ENCODE data around the gene STAMBPL1.

Gene STAMBPL1

DNA sequence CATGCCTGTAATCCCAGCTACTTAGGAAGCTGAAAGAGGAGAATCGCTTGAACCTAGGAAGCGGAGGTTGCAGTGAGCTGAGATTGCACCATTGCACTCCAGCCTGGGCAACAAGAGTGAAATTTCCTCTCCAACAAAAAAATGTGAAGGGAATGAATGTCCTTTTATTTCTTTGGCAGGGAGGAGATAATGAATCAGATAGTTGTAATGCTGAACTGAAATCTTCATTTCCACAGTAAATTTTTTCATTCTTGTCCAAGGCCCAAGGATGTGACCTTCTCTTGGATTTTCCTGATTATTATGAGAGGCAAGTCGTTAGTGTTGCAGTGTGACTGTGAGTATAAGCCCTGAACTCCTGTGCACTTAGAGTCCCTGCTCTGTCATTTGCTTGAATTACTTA is 13.6 kb downstream of the STAMBPL1 start:
- DNase-seq (ENCODE audit: low read depth) = no peak

DNA sequence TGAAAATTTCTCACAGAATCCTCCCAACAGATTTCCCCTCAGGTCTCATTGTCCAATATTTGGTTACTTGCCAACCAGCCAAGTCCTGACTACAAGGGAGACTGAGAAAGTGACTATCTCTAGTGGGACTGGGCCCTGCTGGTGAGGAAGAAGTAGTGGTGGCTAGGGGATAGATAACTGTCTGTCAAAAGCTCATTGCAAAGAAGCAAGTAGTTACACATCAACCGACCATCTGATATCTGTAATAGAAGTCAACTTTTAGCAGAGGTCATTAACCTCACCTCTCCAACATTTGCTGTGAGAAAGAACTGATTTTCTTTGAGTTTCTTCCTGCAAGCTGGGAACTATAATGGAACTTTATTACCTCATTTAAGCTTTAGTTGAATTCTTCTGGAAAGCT is 15.2 kb downstream of the STAMBPL1 start:
- no peak for DNase-seq (ENCODE audit: low read depth)

GRCh38 chr10:88896372-88896993 is 16.4 kb downstream of the STAMBPL1 start:
- no peak for DNase-seq (ENCODE audit: low read depth)

DNA sequence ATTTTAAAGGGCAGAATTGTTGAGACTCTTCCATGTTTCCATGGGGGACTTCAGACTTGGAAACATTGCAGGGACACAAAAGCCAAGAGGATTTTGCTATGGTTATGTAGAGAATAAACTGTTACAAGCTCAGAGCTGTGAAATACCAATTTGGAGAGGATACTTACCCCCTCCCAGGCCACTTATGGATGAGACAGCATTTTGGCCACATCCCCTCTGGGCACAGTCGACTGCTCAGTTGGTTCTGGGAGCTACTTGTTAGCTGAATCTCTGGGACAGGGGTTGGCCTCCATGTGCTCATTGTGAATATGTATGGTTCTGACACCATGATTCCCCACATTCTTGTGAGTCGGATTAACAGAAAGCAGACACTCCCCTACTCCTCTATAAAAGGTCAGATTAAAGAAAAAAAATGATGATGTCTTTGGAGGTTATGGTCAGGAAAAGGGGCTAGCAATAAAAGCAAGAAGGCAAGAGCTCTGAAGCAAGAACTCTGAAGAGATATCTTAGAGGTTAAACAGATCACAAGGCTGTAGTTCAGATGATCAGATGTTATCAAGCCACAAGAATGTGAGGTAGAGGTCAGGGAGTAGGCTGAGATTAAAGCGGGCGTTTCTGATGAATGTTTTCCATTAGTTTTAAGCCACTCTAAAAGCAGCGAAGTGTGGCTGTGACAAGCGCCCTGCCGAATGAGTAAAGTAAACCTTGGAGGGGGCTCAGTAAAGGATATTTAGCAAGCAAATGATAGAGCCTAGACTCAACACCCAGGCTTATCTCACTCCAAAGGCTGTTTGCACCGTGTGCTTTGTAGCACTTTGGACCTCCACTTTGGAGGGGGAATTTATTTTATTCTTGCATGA is 17.2 kb downstream of the STAMBPL1 start:
- DNase-seq (ENCODE audit: low read depth) = no peak

DNA sequence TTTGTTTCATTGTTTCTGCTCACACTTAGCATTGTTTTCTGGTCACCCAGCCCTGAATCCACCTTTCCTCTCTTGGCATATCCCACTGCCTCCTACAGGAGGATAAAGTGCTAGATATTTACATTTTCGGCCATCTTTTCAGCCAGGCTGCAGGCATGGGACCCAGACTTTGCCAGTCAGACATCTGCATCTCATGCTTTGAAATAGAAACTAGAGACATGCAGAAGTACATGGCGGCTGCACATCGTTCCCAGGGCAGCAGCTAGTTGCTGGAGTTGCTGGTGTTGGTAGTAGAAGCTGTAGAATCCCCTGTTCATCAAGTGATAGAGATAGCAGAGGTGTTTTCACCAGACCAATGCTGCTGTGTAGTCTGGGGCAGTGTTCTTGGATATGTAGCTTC is 18.7 kb downstream of the STAMBPL1 start:
- DNase-seq (ENCODE audit: low read depth) = no peak

DNA sequence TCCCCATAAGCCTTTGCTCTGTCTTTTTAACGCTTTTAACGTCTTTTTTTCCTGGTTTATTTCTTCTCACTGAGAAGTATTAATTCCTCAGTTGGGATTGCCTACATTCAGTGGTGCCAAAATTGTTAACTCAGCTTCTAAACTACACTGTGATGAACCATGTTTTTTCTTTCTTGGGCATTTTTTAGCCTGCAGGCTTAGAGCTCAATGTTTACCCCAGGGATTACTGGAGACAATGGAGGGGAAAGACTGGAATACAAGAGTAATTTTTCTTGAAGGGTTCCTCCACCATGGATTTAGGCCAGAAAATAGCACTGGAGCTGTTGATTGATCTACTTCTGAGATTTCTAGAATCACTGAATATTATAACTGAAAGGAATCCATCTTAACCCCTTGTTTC is 19.8 kb downstream of the STAMBPL1 start:
- DNase-seq (ENCODE audit: low read depth) = no peak

GRCh38 chr10:88901206-88901983 is 21.4 kb downstream of the STAMBPL1 start:
- no peak for DNase-seq (ENCODE audit: low read depth)

DNA sequence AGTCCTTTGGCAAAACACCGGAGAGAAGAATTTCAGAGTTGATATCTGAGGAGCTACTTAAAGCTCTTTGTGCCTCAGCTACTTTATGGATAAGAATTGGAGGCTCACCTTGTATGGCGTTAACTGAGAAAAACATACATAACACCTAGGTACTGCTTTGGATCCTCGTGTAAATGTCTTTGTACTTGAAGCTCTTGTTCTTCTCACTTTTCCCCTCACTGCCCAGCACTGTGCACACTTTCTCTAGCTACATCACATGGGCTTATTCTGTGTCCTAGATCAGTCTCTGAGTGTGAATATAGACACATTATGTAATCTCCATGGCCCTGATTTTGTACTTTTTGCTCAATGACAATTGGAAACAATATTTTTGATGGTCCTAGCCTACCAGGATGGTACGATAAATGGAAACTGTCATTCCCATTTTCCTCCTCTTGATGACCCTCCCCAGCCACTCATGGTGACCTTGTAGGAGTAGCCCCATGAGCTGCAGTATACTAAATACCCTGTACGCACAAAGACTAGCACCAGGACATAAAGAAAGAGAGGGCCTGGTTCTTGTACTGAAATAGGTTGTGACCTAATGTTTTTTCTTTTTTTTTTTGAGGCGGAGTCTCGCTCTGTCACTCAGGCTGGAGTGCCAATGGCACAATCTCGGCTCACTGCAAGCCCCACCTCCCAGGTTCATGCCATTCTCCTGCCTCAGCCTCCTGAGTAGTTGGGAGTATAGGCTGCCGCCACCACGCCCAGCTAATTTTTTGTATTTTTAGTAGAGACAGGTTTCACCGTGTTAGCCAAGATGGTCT is 22.1 kb downstream of the STAMBPL1 start:
- no peak for DNase-seq (ENCODE audit: low read depth)

DNA sequence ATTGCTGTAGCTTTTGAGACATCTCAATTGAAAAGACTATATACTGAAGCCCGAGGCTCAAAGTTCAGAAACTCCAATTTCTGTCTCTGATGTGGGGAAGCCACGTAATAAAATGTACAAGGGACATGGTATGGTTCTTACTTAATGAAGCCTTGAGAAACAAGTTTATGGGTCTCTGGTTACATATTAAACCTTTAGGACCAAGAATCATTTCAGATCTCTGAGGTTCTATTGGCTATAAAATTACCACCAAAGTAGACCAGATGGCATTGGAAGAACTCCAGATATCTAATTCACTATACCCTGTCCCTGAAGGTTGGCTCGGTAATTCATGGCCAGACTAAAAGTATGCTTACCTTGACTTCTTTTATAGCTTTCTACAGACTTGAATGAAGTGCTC is 23.7 kb downstream of the STAMBPL1 start:
- DNase-seq (ENCODE audit: low read depth) = no peak

GRCh38 chr10:88906921-88907320 is 26.9 kb downstream of the STAMBPL1 start:
- DNase-seq (ENCODE audit: low read depth) = no peak

- no peak for DNase-seq (ENCODE audit: low read depth)
Measured at GRCh38 chr10:88908194-88908593, 28.1 kb downstream of the STAMBPL1 start.

DNA sequence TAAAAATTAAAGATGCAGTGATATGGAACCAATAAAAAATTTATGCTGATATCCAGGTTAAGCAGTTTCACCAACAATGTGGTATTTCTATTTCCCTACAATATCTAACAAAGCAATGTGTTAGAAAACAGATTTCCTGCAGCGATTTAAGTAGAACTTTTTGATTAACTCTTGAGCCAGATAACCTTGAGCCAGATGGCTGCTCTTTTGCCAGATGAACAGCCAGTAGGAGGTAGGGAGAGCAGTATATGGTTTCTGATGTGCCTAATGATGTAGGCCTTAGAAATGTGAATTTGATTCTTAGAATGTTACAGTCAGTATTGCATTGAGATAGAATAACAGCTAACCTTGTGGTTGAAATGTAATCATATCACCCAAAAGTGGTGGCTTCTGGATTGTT is 31.1 kb downstream of the STAMBPL1 start:
- DNase-seq (ENCODE audit: low read depth) = no peak

DNA sequence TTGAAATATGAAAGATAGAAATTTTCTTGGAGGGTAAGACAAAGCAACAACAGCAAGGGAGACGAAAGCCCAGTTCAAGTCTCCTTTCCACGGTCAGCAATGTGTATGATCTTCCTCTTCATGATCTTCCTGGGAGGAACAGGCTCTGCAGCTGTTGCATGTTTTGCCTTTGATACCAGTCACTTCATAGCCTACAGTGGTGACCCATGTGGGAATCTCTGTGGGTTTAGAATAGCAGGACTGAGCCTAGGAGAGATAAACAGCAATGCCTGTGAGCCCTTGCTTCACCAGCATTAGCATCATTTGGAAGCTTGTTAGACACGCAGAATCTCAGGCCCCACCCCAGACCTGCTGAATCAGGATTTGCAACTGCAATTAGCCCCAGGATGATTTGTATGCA is 31.8 kb downstream of the STAMBPL1 start:
- DNase-seq (ENCODE audit: low read depth) = no peak

GRCh38 chr10:88913127-88913526 is 33.1 kb downstream of the STAMBPL1 start:
- no peak for DNase-seq (ENCODE audit: low read depth)

GRCh38 chr10:88913788-88914187 is 33.7 kb downstream of the STAMBPL1 start:
- no peak for DNase-seq (ENCODE audit: low read depth)

DNA sequence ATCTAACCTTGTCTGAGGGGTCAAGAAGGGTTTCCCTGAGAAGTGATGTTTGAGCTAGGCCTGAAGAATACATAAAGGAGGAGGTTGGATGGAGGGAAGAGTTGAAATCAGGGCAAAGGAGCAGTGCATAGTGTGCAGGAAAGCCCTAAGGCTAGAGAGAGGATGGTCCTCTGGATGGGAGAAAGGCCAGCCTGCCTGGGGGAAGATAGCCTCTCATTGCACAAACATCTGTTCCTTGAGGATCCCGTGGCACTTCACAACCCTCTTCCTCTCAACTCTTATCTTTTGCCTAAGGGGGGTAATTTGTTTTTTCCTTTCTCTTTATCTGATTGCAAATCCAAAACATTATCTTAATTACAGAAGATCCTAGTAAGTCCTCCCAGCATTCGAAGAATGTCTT is 35.7 kb downstream of the STAMBPL1 start:
- DNase-seq (ENCODE audit: low read depth) = no peak

GRCh38 chr10:88916231-88916630 is 36.2 kb downstream of the STAMBPL1 start:
- DNase-seq (ENCODE audit: low read depth) = no peak

GRCh38 chr10:88916986-88917385 is 36.9 kb downstream of the STAMBPL1 start:
- DNase-seq (ENCODE audit: low read depth) = no peak

DNA sequence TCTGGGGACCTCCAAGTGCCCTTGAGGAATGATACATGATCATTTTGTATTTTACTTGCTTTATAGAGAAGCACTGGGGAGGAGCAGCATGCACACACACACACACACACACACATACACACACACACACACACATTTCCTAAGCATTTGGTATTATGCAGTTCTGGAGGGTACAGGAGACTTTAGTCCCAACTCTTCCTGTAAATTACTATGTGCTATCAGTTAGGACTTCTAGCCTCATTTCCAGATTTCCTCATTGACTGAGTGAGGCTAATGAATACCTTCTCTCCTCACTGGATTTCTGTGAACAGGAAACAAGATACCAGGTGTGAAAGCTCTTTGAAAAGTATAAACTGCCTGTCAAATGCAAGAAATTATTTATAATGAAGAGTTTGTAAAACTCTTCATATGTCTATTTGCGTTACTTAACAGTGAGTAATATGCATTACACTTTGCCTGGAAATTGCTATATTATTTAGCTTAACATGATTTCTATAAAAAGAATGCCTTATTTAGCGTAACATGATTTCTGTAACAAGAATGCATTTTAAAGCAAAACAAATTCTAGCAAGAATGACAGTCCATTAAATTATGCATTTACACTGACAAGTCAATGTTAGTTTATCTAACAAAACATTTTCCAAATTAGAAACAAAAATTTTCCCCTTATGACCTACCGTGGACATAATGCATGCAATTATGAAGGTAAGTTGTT is 38.3 kb downstream of the STAMBPL1 start:
- no peak for DNase-seq (ENCODE audit: low read depth)

- no peak for DNase-seq (ENCODE audit: low read depth)
Measured at GRCh38 chr10:88919041-88919440, 39.0 kb downstream of the STAMBPL1 start.

DNA sequence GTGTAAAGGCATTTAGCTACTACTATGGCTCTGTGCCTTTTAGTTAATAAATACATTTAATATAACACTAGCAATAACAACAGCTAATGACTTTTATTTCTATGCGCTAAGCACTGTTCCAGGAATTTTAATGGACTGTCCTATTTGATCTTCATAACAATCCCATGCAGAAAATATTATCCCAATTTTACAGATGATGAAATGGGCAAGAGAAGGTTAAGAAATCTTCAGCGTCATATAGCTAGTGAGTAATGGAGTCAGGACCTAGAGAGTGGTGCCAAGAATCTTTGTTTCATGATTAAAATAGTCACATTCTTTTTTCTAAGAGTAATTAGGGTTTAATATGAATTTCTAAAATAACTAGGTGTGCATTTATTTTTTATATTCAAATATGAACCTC is 40.2 kb downstream of the STAMBPL1 start:
- no peak for DNase-seq (ENCODE audit: low read depth)

Measured in stimulated activated CD8-positive, alpha-beta memory T cell treated with anti-CD3 and anti-CD28 coated beads, Interleukin-4, amount 100 ng/mL, for 24 hours (primary cell).